Measurements from ENCODE around the gene GALC.
"Not testable (repeated sequence)": the region's sequence is repeated elsewhere in the genome, so short reads cannot be mapped to it uniquely, and the experiment has no call there.

Gene GALC

GRCh38 chr14:87992718-87993628 is at the start of gene GALC:
Gene GALC (minus strand): TSS chr14:87993182. CDS start chr14:87993164, 18 bp downstream.
- DNase-seq (ENCODE audit: low spot score): peak; percentile 94

- no peak for DNase-seq (ENCODE audit: low spot score)
Measured at GRCh38 chr14:88040146-88040545, 47.2 kb upstream of the GALC start.

GRCh38 chr14:88039197-88039596 is 46.2 kb upstream of the GALC start:
- no peak for DNase-seq (ENCODE audit: low spot score)

- DNase-seq (ENCODE audit: low spot score): no peak
Measured at GRCh38 chr14:88037325-88037724, 44.3 kb upstream of the GALC start.

GRCh38 chr14:88036422-88036821 is 43.4 kb upstream of the GALC start:
- no peak for DNase-seq (ENCODE audit: low spot score)

- DNase-seq (ENCODE audit: low spot score): no peak
Measured at GRCh38 chr14:88034076-88034475, 41.1 kb upstream of the GALC start.

GRCh38 chr14:88032373-88032772 is 39.4 kb upstream of the GALC start:
- DNase-seq (ENCODE audit: low spot score): no peak

GRCh38 chr14:88030892-88031291 is 37.9 kb upstream of the GALC start:
- no peak for DNase-seq (ENCODE audit: low spot score)

GRCh38 chr14:88030079-88030478 is 37.1 kb upstream of the GALC start:
- no peak for DNase-seq (ENCODE audit: low spot score)

GRCh38 chr14:88029500-88029899 is 36.5 kb upstream of the GALC start:
- no peak for DNase-seq (ENCODE audit: low spot score)

GRCh38 chr14:88026890-88027289 is 33.9 kb upstream of the GALC start:
- no peak for DNase-seq (ENCODE audit: low spot score)

- no peak for DNase-seq (ENCODE audit: low spot score)
Measured at GRCh38 chr14:88025313-88025712, 32.3 kb upstream of the GALC start.

GRCh38 chr14:88024252-88025086 is 31.5 kb upstream of the GALC start:
- not testable (repeated sequence) for DNase-seq (ENCODE audit: low spot score)

- no peak for DNase-seq (ENCODE audit: low spot score)
Measured at GRCh38 chr14:88023658-88024187, 30.7 kb upstream of the GALC start.

- DNase-seq (ENCODE audit: low spot score): no peak
Measured at GRCh38 chr14:88017535-88017934, 24.6 kb upstream of the GALC start.

- DNase-seq (ENCODE audit: low spot score): no peak
Measured at GRCh38 chr14:88016768-88017167, 23.8 kb upstream of the GALC start.

GRCh38 chr14:88013750-88014349 is 20.9 kb upstream of the GALC start:
- DNase-seq (ENCODE audit: low spot score): peak; percentile 67

GRCh38 chr14:88012495-88012894 is 19.5 kb upstream of the GALC start:
- no peak for DNase-seq (ENCODE audit: low spot score)

GRCh38 chr14:88010331-88010730 is 17.3 kb upstream of the GALC start:
- DNase-seq (ENCODE audit: low spot score): no peak

GRCh38 chr14:88009486-88009885 is 16.5 kb upstream of the GALC start:
- no peak for DNase-seq (ENCODE audit: low spot score)

GRCh38 chr14:88008039-88008742 is 15.2 kb upstream of the GALC start:
- no peak for DNase-seq (ENCODE audit: low spot score)

- no peak for DNase-seq (ENCODE audit: low spot score)
Measured at GRCh38 chr14:88007608-88008007, 14.6 kb upstream of the GALC start.

All from putamen (tissue), 1 donor.